ENCODE data around the gene PRKCE. TPM values are rescaled to one million over a fixed set of nuclear protein-coding genes. Genes with fewer than 3 reads are reported as not detected.

Gene PRKCE
- total and polyA plus RNA-seq, 2 of the 8 experiments (the other 6 are each of a cell fraction or from before 2014, with no cell fraction given) = 0.54 to 2.1 TPM

- H2BK12ac ChIP-seq (ENCODE audit: low read depth, low read length) = no peak overlapping the region
- no peaks in the 10 kb centered on the region for H3K36me3 ChIP-seq (ENCODE audit: control insufficient read depth in 2 of 4, insufficient read depth in 4 of 4, low read length in 3 of 4)
- H4K20me1 ChIP-seq (replicated peaks in 1 of 2; ENCODE audit: control insufficient read depth in 1 of 2, insufficient read depth in 2 of 2, low read length in 2 of 2) = no peaks in the 10 kb centered on the region
- ChIA-PET POLR2A (ENCODE audit: partially characterized antibody) (no interaction called here), CTCF (ENCODE audit: partially characterized antibody) (no interaction called here)
- H3K9ac ChIP-seq (replicated peaks in 1 of 4; ENCODE audit: extremely low read depth in 1 of 4, low read depth in 3 of 4, low read length in 3 of 4) = no peak overlapping the region
- H3K56ac ChIP-seq (replicated peaks; ENCODE audit: insufficient read length, low read depth, low read length) = no peak overlapping the region
- H3K79me1 ChIP-seq (ENCODE audit: low read depth, low read length) = no peaks in the 10 kb centered on the region
- peaks cover 2 to 4% of the 10 kb centered on the region in 2 experiments; a peak in 2 of 4 replicates for H3K9me3 ChIP-seq (ENCODE audit: insufficient read depth in 2 of 2, low read depth in 1 of 2, low read length in 1 of 2)
- no peak overlapping the region for H3K27ac ChIP-seq (ENCODE audit: low read depth, low read length)
- H4K91ac ChIP-seq (replicated peaks; ENCODE audit: insufficient read length, low read length) = no peak overlapping the region
- H4K5ac ChIP-seq (ENCODE audit: insufficient read length, low read depth, low read length) = no peak overlapping the region
- H3K79me2 ChIP-seq (ENCODE audit: control insufficient read depth in 1 of 2, insufficient read depth in 2 of 2, low read length in 2 of 2) = no peaks in the 10 kb centered on the region
- no peak overlapping the region for H3K4me2 ChIP-seq (ENCODE audit: insufficient read depth in 1 of 2, low read depth in 2 of 2, low read length in 2 of 2)
- H2BK20ac ChIP-seq (ENCODE audit: low read length) = no peak overlapping the region
- H3K14ac ChIP-seq (ENCODE audit: insufficient read length) = no peak overlapping the region
- H2AK5ac ChIP-seq (ENCODE audit: low read depth, low read length) = no peak overlapping the region
- H2AFZ ChIP-seq (ENCODE audit: low read length) = no peak overlapping the region
- no peak overlapping the region for H2BK5ac ChIP-seq (ENCODE audit: low read depth, low read length)
- H3K4me1 ChIP-seq (replicated peaks in 1 of 4; ENCODE audit: control insufficient read depth in 3 of 4, insufficient read depth in 4 of 4, low read length in 3 of 4) = no peaks in the 10 kb centered on the region
- H4K8ac ChIP-seq (ENCODE audit: extremely low read depth, insufficient read depth, low read length) = no peak overlapping the region
- H2BK15ac ChIP-seq (ENCODE audit: low read length) = no peak overlapping the region
- DNase-seq (ENCODE audit: low read depth in 1 of 2, low spot score in 2 of 2) (no peak), FAIRE-seq (no peak)
- WGBS, 2 experiments (ENCODE audit: extremely low coverage in 1 of 2, insufficient coverage in 1 of 2, insufficient read length in 1 of 2, insufficient replicate concordance in 2 of 2, low coverage in 1 of 2, low lambda C conversion rate in 2 of 2, missing lambda C conversion rate in 1 of 2) = 75% methylated on average over 1 of the region's 1 CpG; no CpG with 5 or more reads in 1 of the 2 experiments
- no peaks in the 10 kb centered on the region for H3K27me3 ChIP-seq (replicated peaks in 1 of 4; ENCODE audit: control insufficient read depth in 3 of 4, extremely low read depth in 1 of 4, insufficient read depth in 3 of 4, low read length in 3 of 4)
- no peak overlapping the region for H2BK120ac ChIP-seq (replicated peaks; ENCODE audit: low read depth, low read length)
- no peak overlapping the region for H3K18ac ChIP-seq (ENCODE audit: extremely low read depth, low read length)
- no peak overlapping the region for H3K4ac ChIP-seq (replicated peaks; ENCODE audit: insufficient read length, low read depth, low read length)
- no peaks in the 10 kb centered on the region for H3K23me2 ChIP-seq (ENCODE audit: low read depth, low read length)
- no peak overlapping the region for H3K4me3 ChIP-seq (ENCODE audit: extremely low read depth in 1 of 4, insufficient read depth in 2 of 4, low read depth in 3 of 4, low read length in 4 of 4)
- H3K23ac ChIP-seq (ENCODE audit: insufficient read length) = no peak overlapping the region
- TF ChIP-seq BRCA1 (IDR thresholded peaks at IDR 0.05; ENCODE audit: low read depth, low read length) (no peak), SIX5 (IDR thresholded peaks at IDR 0.05; ENCODE audit: low read depth, low read length) (no peak), HDAC6 (IDR thresholded peaks at IDR 0.05; ENCODE audit: low read depth, low read length) (no peak), RXRA (IDR thresholded peaks at IDR 0.05; ENCODE audit: insufficient read depth, low read depth, low read length) (no peak), RNF2 (IDR thresholded peaks at IDR 0.05; ENCODE audit: borderline replicate concordance, low read depth, low read length, missing control alignments, poor library complexity, severe bottlenecking) (no peak), KDM1A (IDR thresholded peaks at IDR 0.05; ENCODE audit: borderline replicate concordance, low read length) (no peak), TAF1 (IDR thresholded peaks at IDR 0.05; ENCODE audit: low read depth, low read length) (no peak), CTBP2 (IDR thresholded peaks at IDR 0.05; ENCODE audit: borderline replicate concordance, insufficient read depth, insufficient read length, low read length) (no peak), SIRT6 (IDR thresholded peaks at IDR 0.05; ENCODE audit: low read length) (no peak), POLR2AphosphoS5 (IDR thresholded peaks at IDR 0.05; ENCODE audit: low read depth, low read length) (no peak), TEAD4 (IDR thresholded peaks at IDR 0.05; ENCODE audit: low read depth, low read length) (no peak), MAFK (IDR thresholded peaks at IDR 0.05; ENCODE audit: low read depth, low read length) (no peak), SP2 (IDR thresholded peaks at IDR 0.05; ENCODE audit: low read length) (no peak), SAP30 (IDR thresholded peaks at IDR 0.05; ENCODE audit: insufficient read depth, insufficient replicate concordance, low read length) (no peak)
Observed at GRCh38 chr2:45750484-45750883, 99.0 kb downstream of the PRKCE start.
